Mesendoderm (in vitro differentiated cells): ENCODE measurements around the gene TMEM131.

Experiments
- DNase-seq: peaks from one replicate; pipeline ENCODE4 v3.0.0; 2013
- H2AK5ac ChIP-seq: 2 replicates; pipeline ENCODE4 v1.6.1; 2013; ENCODE audit warnings: low read length, inconsistent platforms
- H2BK120ac ChIP-seq: 2 replicates; pipeline ENCODE4 v1.6.1; 2013; ENCODE audit warnings: low read depth, mild to moderate bottlenecking, low read length, moderate library complexity, mixed read lengths
- H2BK15ac ChIP-seq: replicated peaks from 2 replicates; pipeline ENCODE4 v1.6.1; 2013; ENCODE audit warnings: low read depth, mild to moderate bottlenecking, moderate library complexity
- H2BK5ac ChIP-seq: 2 replicates; pipeline ENCODE4 v1.6.1; 2013; ENCODE audit warnings: low read length, inconsistent platforms
- H3K18ac ChIP-seq: 2 replicates; pipeline ENCODE4 v1.6.1; 2013; ENCODE audit warnings: mild to moderate bottlenecking, low read length, mixed read lengths
- H3K23ac ChIP-seq: one replicate; pipeline ENCODE4 v1.6.1; 2013; ENCODE audit warnings: low read length
- H3K27ac ChIP-seq: 2 replicates; pipeline ENCODE4 v1.5.1; 2013; ENCODE audit warnings: low read depth, mild to moderate bottlenecking, inconsistent platforms, low read length, moderate library complexity
- H3K27me3 ChIP-seq: 2 replicates; pipeline ENCODE4 v1.6.1; 2013; ENCODE audit warnings: low read length, control low read depth, mild to moderate bottlenecking, inconsistent platforms; ENCODE audit not compliant: insufficient read depth, poor library complexity
- H3K36me3 ChIP-seq: 2 replicates; pipeline ENCODE4 v1.6.1; 2013; ENCODE audit warnings: low read length, inconsistent platforms; ENCODE audit not compliant: control insufficient read depth, insufficient read depth
- H3K4ac ChIP-seq: one replicate; pipeline ENCODE4 v1.6.1; 2013; ENCODE audit warnings: low read depth, mild to moderate bottlenecking, low read length, moderate library complexity
- H3K4me1 ChIP-seq: 2 replicates; pipeline ENCODE4 v1.6.1; 2013; ENCODE audit warnings: low read depth, low read length, inconsistent platforms; ENCODE audit not compliant: control insufficient read depth
- H3K4me2 ChIP-seq: 2 replicates; pipeline ENCODE4 v1.6.1; 2013; ENCODE audit warnings: low read length
- H3K4me3 ChIP-seq: 2 replicates; pipeline ENCODE4 v1.5.1; 2013; ENCODE audit warnings: mild to moderate bottlenecking, low read length
- H3K56ac ChIP-seq: one replicate; pipeline ENCODE4 v1.6.1; 2013; ENCODE audit warnings: low read length
- H3K79me1 ChIP-seq: 2 replicates; pipeline ENCODE4 v1.6.1; 2013; ENCODE audit warnings: low read length, inconsistent platforms
- H3K79me2 ChIP-seq: 2 replicates; pipeline ENCODE4 v1.6.1; 2013; ENCODE audit warnings: mild to moderate bottlenecking, low read length; ENCODE audit not compliant: control insufficient read depth, insufficient read depth
- H3K9ac ChIP-seq: 2 replicates; pipeline ENCODE4 v1.6.1; 2013; ENCODE audit warnings: low read length, inconsistent platforms
- H4K5ac ChIP-seq: one replicate; pipeline ENCODE4 v1.6.1; 2013; ENCODE audit warnings: low read length
- H4K8ac ChIP-seq: one replicate; pipeline ENCODE4 v1.6.1; 2013; ENCODE audit warnings: low read depth, mild to moderate bottlenecking, control low read depth, low read length, moderate library complexity
- WGBS: extraction: QIAGEN DNeasy Blood & Tissue Kit; methylation state at CpG from one replicate; pipeline ENCODE4 v1.1.7; 2013; ENCODE audit warnings: low lambda C conversion rate, missing lambda C conversion rate; ENCODE audit not compliant: insufficient coverage; ENCODE audit errors: extremely low coverage; 5-methylcytosine and 5-hydroxymethylcytosine counted together

TMEM131 gene

GRCh38 chr2:97871096-97871780 lies 124.5 kb downstream of the TMEM131 start:
- Histone ChIP-seq H3K4me3 (no peak overlapping the region), H3K4ac (no peak overlapping the region), H3K79me1 (peaks cover 5% of the 10 kb centered on the region), H3K18ac (no peak overlapping the region), H2BK120ac (no peak overlapping the region), H3K79me2 (no peaks in the 10 kb centered on the region), H2AK5ac (no peak overlapping the region), H3K9ac (no peak overlapping the region), H2BK5ac (no peak overlapping the region), H4K5ac (no peak overlapping the region), H3K4me1 (no peaks in the 10 kb centered on the region), H3K36me3 (no peaks in the 10 kb centered on the region), H3K56ac (no peak overlapping the region), H3K27ac (no peak overlapping the region), H2BK15ac (no peak overlapping the region), H3K27me3 (no peaks in the 10 kb centered on the region), H3K4me2 (no peak overlapping the region), H3K23ac (no peak overlapping the region), H4K8ac (no peak overlapping the region)
- peak; percentile 34 for DNase-seq
- WGBS: no CpG with 5 or more reads among the region's 4 CpGs

DNA sequence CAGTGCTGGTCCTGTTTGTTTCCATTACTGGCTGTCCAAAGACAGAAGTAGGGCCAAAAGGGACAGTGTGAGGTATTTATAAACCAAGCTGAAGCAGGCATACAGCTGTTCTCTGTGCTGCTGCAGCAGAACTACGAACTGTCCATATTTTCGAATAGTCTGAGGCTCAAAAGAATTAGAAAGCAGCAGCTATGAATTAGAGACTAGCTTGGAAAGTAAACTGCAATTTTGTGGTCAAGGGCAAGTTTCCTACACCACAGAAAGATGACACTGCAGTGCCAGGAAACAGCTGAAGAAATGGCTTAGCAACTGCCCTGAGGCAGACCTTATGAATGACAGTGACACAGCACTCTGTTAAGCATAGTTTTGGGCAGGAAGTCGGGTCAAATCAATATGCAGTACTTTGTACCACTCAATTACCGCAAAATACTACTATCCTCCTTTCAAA lies 125.3 kb downstream of the TMEM131 start:
- H3K79me1 ChIP-seq: peaks cover 5% of the 10 kb centered on the region
- DNase-seq: peak; percentile 70
- H2AK5ac ChIP-seq: no peak overlapping the region
- no peak overlapping the region for H3K56ac ChIP-seq
- WGBS: no CpG with 5 or more reads among the region's 4 CpGs
- no peaks in the 10 kb centered on the region for H3K27me3 ChIP-seq
- H3K18ac ChIP-seq: peak overlapping the region; percentile 83
- H3K4ac ChIP-seq: no peak overlapping the region
- H4K8ac ChIP-seq: no peak overlapping the region
- no peak overlapping the region for H2BK120ac ChIP-seq
- H3K27ac ChIP-seq: no peak overlapping the region
- no peaks in the 10 kb centered on the region for H3K79me2 ChIP-seq
- H3K36me3 ChIP-seq: no peaks in the 10 kb centered on the region
- H3K4me3 ChIP-seq: no peak overlapping the region
- no peak overlapping the region for H4K5ac ChIP-seq
- H3K4me1 ChIP-seq: no peaks in the 10 kb centered on the region
- H3K4me2 ChIP-seq: no peak overlapping the region
- H2BK5ac ChIP-seq: no peak overlapping the region
- H2BK15ac ChIP-seq: no peak overlapping the region
- H3K23ac ChIP-seq: no peak overlapping the region
- H3K9ac ChIP-seq: no peak overlapping the region

GRCh38 chr2:97869722-97870346 lies 125.9 kb downstream of the TMEM131 start:
- Histone ChIP-seq H2AK5ac (no peak overlapping the region), H3K79me1 (peaks cover 5% of the 10 kb centered on the region), H3K4me1 (no peaks in the 10 kb centered on the region), H4K5ac (no peak overlapping the region), H3K18ac (no peak overlapping the region), H2BK5ac (no peak overlapping the region), H3K27ac (no peak overlapping the region), H3K4me2 (no peak overlapping the region), H3K56ac (no peak overlapping the region), H3K9ac (no peak overlapping the region), H3K27me3 (no peaks in the 10 kb centered on the region), H2BK15ac (no peak overlapping the region), H4K8ac (no peak overlapping the region), H3K79me2 (no peaks in the 10 kb centered on the region), H3K4me3 (no peak overlapping the region), H3K36me3 (no peaks in the 10 kb centered on the region), H2BK120ac (no peak overlapping the region), H3K23ac (no peak overlapping the region), H3K4ac (no peak overlapping the region)
- WGBS: no CpG with 5 or more reads among the region's 6 CpGs
- no peak for DNase-seq

DNA sequence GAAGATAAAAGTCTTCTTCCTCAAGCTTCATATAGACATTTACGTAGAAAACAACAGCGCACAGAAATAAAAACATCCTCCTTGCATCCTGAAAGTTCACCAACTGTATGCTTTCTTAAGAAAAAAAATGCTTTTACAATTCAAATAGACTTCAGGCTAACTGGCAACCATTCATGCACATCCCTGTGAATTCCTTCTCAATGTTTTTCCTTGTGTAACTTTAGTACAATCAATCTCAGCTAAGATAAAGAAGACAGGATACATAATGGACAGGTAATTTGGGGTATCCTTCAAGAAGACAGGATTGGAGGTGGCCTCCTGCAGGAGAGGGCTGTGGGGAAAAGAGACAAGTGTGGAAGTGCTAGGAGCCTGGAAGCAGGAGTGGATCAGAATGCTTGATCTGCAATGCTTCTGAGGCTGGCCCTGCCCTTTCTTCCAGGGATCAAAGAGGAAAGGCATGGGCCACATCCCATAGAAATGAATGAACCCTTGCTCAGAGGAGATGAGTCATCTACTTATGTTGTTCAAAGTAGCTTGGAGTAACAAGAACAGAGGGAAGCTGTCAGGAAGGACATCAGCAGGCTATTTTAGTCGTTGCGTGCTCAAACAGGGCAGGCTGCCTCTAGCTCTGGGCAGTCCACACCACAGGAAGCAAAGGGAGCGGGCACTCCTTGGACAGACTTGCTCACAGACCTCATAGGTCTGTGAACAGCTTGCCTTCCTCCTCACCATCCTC lies 126.6 kb downstream of the TMEM131 start:
- Histone ChIP-seq H4K8ac (no peak overlapping the region), H2BK5ac (no peak overlapping the region), H3K4me2 (no peak overlapping the region), H3K18ac (no peak overlapping the region), H4K5ac (no peak overlapping the region), H3K23ac (no peak overlapping the region), H3K27me3 (no peaks in the 10 kb centered on the region), H3K56ac (no peak overlapping the region), H3K79me1 (peaks cover 8% of the 10 kb centered on the region), H2AK5ac (no peak overlapping the region), H2BK15ac (no peak overlapping the region), H3K4me1 (no peaks in the 10 kb centered on the region), H3K79me2 (no peaks in the 10 kb centered on the region), H3K27ac (no peak overlapping the region), H3K9ac (no peak overlapping the region), H3K36me3 (no peaks in the 10 kb centered on the region), H2BK120ac (no peak overlapping the region), H3K4me3 (no peak overlapping the region), H3K4ac (no peak overlapping the region)
- peak; percentile 90 for DNase-seq
- WGBS: no CpG with 5 or more reads among the region's 5 CpGs

GRCh38 chr2:97863829-97864228 lies 131.9 kb downstream of the TMEM131 start:
- Histone ChIP-seq H3K4me3 (no peak overlapping the region), H3K36me3 (no peaks in the 10 kb centered on the region)
- no CpG with 5 or more reads among the region's 3 CpGs for WGBS

More at GRCh38 chr2:97863829-97864228, 131.9 kb downstream of the TMEM131 start:
- Histone ChIP-seq H3K4me2 (no peak overlapping the region), H3K56ac (no peak overlapping the region), H4K8ac (no peak overlapping the region), H3K4me1 (no peaks in the 10 kb centered on the region), H3K4ac (no peak overlapping the region), H3K9ac (no peak overlapping the region), H3K79me1 (peaks cover 8% of the 10 kb centered on the region), H2BK5ac (no peak overlapping the region), H3K27ac (no peak overlapping the region), H3K23ac (no peak overlapping the region), H2BK120ac (no peak overlapping the region), H2BK15ac (no peak overlapping the region), H3K27me3 (no peaks in the 10 kb centered on the region), H4K5ac (no peak overlapping the region), H3K79me2 (no peaks in the 10 kb centered on the region), H2AK5ac (no peak overlapping the region), H3K18ac (no peak overlapping the region)
- DNase-seq: no peak
